Renal pelvis (tissue), 12 donors: Measurements from ENCODE around the gene TSC1. TPM values are rescaled to one million over a fixed set of nuclear protein-coding genes. Genes with fewer than 3 reads are reported as not detected.
A peak's percentile ranks its signal among the peaks of the same experiment; 100 is the strongest.
"Not testable (repeated sequence)": the region's sequence is repeated elsewhere in the genome, so short reads cannot be mapped to it uniquely, and the experiment has no call there.

Source experiments
- DNase-seq: peaks from one replicate; pipeline ENCODE4 v3.0.0-alpha.2; 2013
- long read RNA-seq, 16 experiments: transcript quantifications; one replicate each; lab custom pipeline, GENCODE V29; 2026
- polyA plus RNA-seq, 3 donors: library from polyadenylated mRNA; unstranded; fragments of 120-200 nt; gene quantifications; one replicate each; pipeline ENCODE4 v1.2.1, GENCODE V29; 2013; ENCODE audit not compliant: insufficient read length in 3 of 3

Gene TSC1
- polyA plus RNA-seq, result 10 to 100 TPM; 38.3 to 67.8 (median 56.3) TPM
- long read RNA-seq, donor 1, partial matches to known transcripts, result 0 of 4 reads
- long read RNA-seq, donor 1, other reads (novel, unspliced or antisense), result 0 of 4 reads
- long read RNA-seq, donor 2, full-length matches to known transcripts, result 3 of 3 reads
- long read RNA-seq, donor 2, partial matches to known transcripts, result 0 of 3 reads
- long read RNA-seq, donor 2, other reads (novel, unspliced or antisense), result 0 of 3 reads
- long read RNA-seq, donor 3, partial matches to known transcripts, result 0 of 2 reads
- long read RNA-seq, donor 3, other reads (novel, unspliced or antisense), result 0 of 2 reads
- long read RNA-seq, donor 4, partial matches to known transcripts, result 0 of 3 reads
- long read RNA-seq, donor 4, other reads (novel, unspliced or antisense), result 0 of 3 reads
- long read RNA-seq, donor 5, partial matches to known transcripts, result 0 of 1 reads
- long read RNA-seq, donor 5, other reads (novel, unspliced or antisense), result 0 of 1 reads
- long read RNA-seq, donor 6, partial matches to known transcripts, result 7 of 13 reads
- long read RNA-seq, donor 6, other reads (novel, unspliced or antisense), result 0 of 13 reads
- long read RNA-seq, donor 7, full-length matches to known transcripts, result 7 of 7 reads
- long read RNA-seq, donor 7, partial matches to known transcripts, result 0 of 7 reads
- long read RNA-seq, donor 7, other reads (novel, unspliced or antisense), result 0 of 7 reads
- long read RNA-seq, donor 8, partial matches to known transcripts, result 0 of 3 reads
- long read RNA-seq, donor 8, other reads (novel, unspliced or antisense), result 0 of 3 reads
- long read RNA-seq, donor 9, full-length matches to known transcripts, result 5 of 5 reads
- long read RNA-seq, donor 9, partial matches to known transcripts, result 0 of 5 reads
- long read RNA-seq, donor 9, other reads (novel, unspliced or antisense), result 0 of 5 reads
- long read RNA-seq, donor 10, partial matches to known transcripts, result 0 of 4 reads
- long read RNA-seq, donor 10, other reads (novel, unspliced or antisense), result 0 of 4 reads
- long read RNA-seq, donor 11, partial matches to known transcripts, result 0 of 4 reads
- long read RNA-seq, donor 11, other reads (novel, unspliced or antisense), result 0 of 4 reads
- long read RNA-seq, donor 12, full-length matches to known transcripts, result 13 of 23 reads
- long read RNA-seq, donor 12, partial matches to known transcripts, result 10 of 23 reads
- long read RNA-seq, donor 12, other reads (novel, unspliced or antisense), result 0 of 23 reads
- long read RNA-seq, donor 13, partial matches to known transcripts, result 0 of 4 reads
- long read RNA-seq, donor 13, other reads (novel, unspliced or antisense), result 0 of 4 reads
- long read RNA-seq, donor 14, result 0 reads
- long read RNA-seq, donor 15, full-length matches to known transcripts, result 8 of 8 reads
- long read RNA-seq, donor 15, partial matches to known transcripts, result 0 of 8 reads
- long read RNA-seq, donor 15, other reads (novel, unspliced or antisense), result 0 of 8 reads
- long read RNA-seq, donor 16, partial matches to known transcripts, result 0 of 4 reads
- long read RNA-seq, donor 16, other reads (novel, unspliced or antisense), result 0 of 4 reads

- peak; percentile 95 for DNase-seq
These were observed at the start of gene TSC1 for GRCh38 chr9:132944294-132945185. TSC1 (minus strand) TSS chr9:132944616; CDS start chr9:132928872, 15,744 bp downstream.

GRCh38 chr9:132993511-132993939, 49.1 kb upstream of the TSC1 start:
- no peak for DNase-seq

GRCh38 chr9:132991351-132992300, 47.2 kb upstream of the TSC1 start:
- no peak for DNase-seq

- DNase-seq, result no peak
These were observed 46.4 kb upstream of the TSC1 start for GRCh38 chr9:132990781-132991180.

DNA sequence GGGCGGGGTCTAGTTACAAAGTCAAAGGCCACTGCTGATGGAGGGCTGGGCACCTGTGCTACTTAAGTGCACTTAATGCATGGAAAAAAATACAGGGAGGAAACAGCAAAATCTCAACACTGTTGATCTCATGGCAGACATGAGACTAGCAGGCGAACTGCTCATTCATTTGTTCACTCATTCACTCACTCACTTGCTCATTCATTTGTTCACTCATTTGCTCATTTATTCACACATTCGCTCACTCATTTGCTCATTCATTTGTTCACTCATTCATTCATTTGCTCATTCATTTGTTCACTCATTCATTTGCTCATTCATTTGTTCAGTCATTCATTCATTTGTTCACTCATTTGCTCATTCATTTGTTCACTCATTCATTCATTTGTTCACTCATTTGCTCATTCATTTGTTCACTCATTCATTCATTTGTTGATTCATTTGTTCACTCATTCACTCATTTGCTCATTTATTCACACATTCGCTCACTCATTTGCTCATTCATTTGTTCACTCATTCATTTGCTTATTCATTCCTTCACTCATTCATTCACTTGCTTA, 45.7 kb upstream of the TSC1 start:
- DNase-seq, result not testable (repeated sequence)

- no peak for DNase-seq
These were observed 45.1 kb upstream of the TSC1 start for GRCh38 chr9:132989414-132989996.

DNA sequence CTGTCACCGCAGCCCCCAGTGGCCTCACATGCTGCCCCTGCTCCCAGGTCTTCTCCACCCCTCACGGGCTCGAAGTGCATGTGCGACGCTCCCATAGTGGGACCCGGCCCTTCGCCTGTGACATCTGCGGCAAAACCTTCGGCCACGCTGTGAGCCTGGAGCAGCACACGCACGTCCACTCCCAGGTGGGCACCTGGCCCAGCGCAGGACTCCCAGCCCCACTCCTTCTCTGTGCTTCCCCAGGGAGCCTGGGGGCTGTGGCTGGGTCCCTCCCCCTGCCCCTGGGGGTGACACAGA, 44.5 kb upstream of the TSC1 start:
- no peak for DNase-seq

GRCh38 chr9:132988244-132989013, 44.0 kb upstream of the TSC1 start:
- DNase-seq, result no peak

- DNase-seq, result no peak
These were observed 42.5 kb upstream of the TSC1 start for GRCh38 chr9:132986640-132987620.

- no peak for DNase-seq
These were observed 41.7 kb upstream of the TSC1 start for GRCh38 chr9:132986114-132986513.

- no peak for DNase-seq
These were observed 41.1 kb upstream of the TSC1 start for GRCh38 chr9:132985489-132985888.

GRCh38 chr9:132985071-132985350, 40.6 kb upstream of the TSC1 start:
- DNase-seq, result no peak

GRCh38 chr9:132984202-132985070, 40.0 kb upstream of the TSC1 start:
- DNase-seq, result no peak

- DNase-seq, result no peak
These were observed 39.2 kb upstream of the TSC1 start for GRCh38 chr9:132983491-132984201.

DNA sequence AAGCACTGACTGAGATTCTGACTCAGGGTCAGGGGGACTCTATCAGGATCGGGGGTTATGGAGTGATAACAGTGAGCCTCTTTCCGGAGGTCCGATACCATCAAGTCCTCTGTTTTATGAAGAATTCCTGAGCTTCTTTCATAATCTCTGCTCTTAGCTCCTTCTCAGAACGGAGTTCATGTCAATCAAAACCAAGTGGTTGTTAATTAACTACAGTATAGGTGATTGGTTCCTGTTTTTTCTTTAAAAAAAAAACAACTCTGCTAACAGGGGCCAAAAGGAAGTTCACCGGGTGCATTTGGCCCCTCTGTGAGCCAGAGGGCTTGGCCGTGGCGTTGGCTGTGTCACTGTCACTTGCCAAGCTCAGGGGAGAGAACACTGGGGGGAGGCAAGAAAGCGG, 38.0 kb upstream of the TSC1 start:
- no peak for DNase-seq
